ENCODE data around the gene DAD1.

The DAD1 gene

GRCh38 chr14:22573804-22574203 is 15.2 kb downstream of the DAD1 start:
- TF ChIP-seq TAF1 (IDR thresholded peaks at IDR 0.05; ENCODE audit: borderline replicate concordance, insufficient read depth, low read length) (no peak), POLR2AphosphoS5 (IDR thresholded peaks at IDR 0.05; ENCODE audit: low read depth, low read length) (no peak), REST (IDR thresholded peaks at IDR 0.05; ENCODE audit: insufficient read depth in 1 of 2, low read depth in 2 of 2, low read length in 2 of 2) (no peak), SIN3A (IDR thresholded peaks at IDR 0.05; ENCODE audit: borderline replicate concordance, insufficient read depth, low read length) (no peak), FOXP2 (optimal IDR thresholded peaks at IDR 0.05; ENCODE audit: borderline replicate concordance, extremely low read depth, extremely low read length, insufficient read depth) (no peak)

DNA sequence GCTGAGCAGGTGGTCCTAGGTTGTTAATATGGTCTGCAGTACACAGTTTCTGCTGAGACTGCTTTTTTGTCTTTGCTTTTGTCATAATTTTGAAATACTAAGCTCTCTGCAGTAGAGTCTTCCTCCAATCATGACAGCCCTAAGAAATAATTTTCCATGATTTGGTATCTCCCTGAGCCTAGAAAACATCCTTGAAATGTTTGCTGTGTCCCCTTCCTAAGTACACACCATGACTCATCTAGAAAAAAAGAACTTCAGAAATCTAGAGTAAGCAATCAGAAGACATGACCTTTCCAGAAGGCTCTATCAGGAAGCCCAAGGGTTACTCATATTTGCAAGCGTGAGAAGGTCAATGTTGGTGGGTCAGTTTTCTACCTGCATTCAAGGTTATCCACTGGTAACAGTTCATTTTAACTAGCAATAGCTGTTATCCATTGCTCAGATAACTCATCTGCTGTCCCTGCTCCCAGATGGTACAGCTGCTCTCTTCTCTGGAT is 16.4 kb downstream of the DAD1 start:
- TF ChIP-seq REST (IDR thresholded peaks at IDR 0.05; ENCODE audit: insufficient read depth in 1 of 2, low read depth in 2 of 2, low read length in 2 of 2) (no peak), TAF1 (IDR thresholded peaks at IDR 0.05; ENCODE audit: borderline replicate concordance, insufficient read depth, low read length) (no peak), SIN3A (IDR thresholded peaks at IDR 0.05; ENCODE audit: borderline replicate concordance, insufficient read depth, low read length) (no peak), POLR2AphosphoS5 (IDR thresholded peaks at IDR 0.05; ENCODE audit: low read depth, low read length) (no peak), FOXP2 (optimal IDR thresholded peaks at IDR 0.05; ENCODE audit: borderline replicate concordance, extremely low read depth, extremely low read length, insufficient read depth) (no peak)

DNA sequence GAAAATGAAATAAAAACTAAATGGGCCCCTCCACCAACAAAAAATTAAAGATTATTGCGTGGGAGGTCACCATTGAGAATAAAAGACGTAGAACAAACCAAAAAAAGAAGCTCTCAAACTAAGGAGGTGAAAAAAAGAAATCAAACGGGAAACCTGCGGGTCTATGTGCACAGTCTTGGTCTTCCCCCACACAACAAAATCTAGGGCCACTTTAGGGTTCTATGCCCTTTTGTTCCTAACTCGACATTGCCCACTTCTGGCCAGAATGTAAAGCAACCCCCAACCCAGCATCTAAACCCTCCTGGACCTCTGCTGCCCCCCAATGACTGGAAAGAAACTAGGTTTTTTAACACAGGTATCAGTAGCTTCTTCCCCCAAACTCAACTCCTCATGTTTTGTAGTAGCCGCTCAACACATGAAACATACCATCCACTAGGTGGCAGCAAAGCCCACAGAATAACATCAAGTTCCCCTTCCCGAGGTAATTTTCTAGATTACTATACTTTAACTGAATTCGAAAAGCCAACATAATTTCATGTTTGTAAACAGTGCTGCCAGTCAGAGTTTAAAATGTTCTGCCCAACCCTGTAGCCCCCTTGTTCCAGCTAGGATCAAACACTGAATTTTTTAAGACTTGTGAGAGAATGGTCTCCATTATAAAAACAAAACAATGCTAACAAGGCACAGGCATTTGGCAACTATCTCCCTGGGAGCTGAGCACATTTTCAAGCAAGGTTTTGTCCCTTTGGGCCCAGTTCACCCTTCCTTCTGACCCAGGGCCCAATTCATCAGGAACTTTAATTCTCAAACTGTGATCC is 18.7 kb downstream of the DAD1 start:
- TF ChIP-seq TAF1 (IDR thresholded peaks at IDR 0.05; ENCODE audit: borderline replicate concordance, insufficient read depth, low read length) (no peak), FOXP2 (optimal IDR thresholded peaks at IDR 0.05; ENCODE audit: borderline replicate concordance, extremely low read depth, extremely low read length, insufficient read depth) (no peak), REST (IDR thresholded peaks at IDR 0.05; ENCODE audit: insufficient read depth in 1 of 2, low read depth in 2 of 2, low read length in 2 of 2) (no peak), SIN3A (IDR thresholded peaks at IDR 0.05; ENCODE audit: borderline replicate concordance, insufficient read depth, low read length) (no peak), POLR2AphosphoS5 (IDR thresholded peaks at IDR 0.05; ENCODE audit: low read depth, low read length) (no peak)

- TF ChIP-seq TAF1 (IDR thresholded peaks at IDR 0.05; ENCODE audit: borderline replicate concordance, insufficient read depth, low read length) (no peak), POLR2AphosphoS5 (IDR thresholded peaks at IDR 0.05; ENCODE audit: low read depth, low read length) (no peak), FOXP2 (optimal IDR thresholded peaks at IDR 0.05; ENCODE audit: borderline replicate concordance, extremely low read depth, extremely low read length, insufficient read depth) (no peak), SIN3A (IDR thresholded peaks at IDR 0.05; ENCODE audit: borderline replicate concordance, insufficient read depth, low read length) (no peak), REST (IDR thresholded peaks at IDR 0.05; ENCODE audit: insufficient read depth in 1 of 2, low read depth in 2 of 2, low read length in 2 of 2) (no peak)
These were observed 19.3 kb downstream of the DAD1 start for GRCh38 chr14:22569737-22570131.

Measured in PFSK-1 (cell line).